GM21526 (cell line): ENCODE results near the gene FGD6.
"Not testable (repeated sequence)": the region's sequence is repeated elsewhere in the genome, so short reads cannot be mapped to it uniquely, and the experiment has no call there.

Source experiments
- ATAC-seq: cut with Tn5 transposase; IDR thresholded peaks from one replicate; pipeline ENCODE4 v1.9.1; 2021; ENCODE audit warnings: moderate library complexity; ENCODE audit not compliant: unreplicated experiment, low FRiP score

FGD6 gene

DNA sequence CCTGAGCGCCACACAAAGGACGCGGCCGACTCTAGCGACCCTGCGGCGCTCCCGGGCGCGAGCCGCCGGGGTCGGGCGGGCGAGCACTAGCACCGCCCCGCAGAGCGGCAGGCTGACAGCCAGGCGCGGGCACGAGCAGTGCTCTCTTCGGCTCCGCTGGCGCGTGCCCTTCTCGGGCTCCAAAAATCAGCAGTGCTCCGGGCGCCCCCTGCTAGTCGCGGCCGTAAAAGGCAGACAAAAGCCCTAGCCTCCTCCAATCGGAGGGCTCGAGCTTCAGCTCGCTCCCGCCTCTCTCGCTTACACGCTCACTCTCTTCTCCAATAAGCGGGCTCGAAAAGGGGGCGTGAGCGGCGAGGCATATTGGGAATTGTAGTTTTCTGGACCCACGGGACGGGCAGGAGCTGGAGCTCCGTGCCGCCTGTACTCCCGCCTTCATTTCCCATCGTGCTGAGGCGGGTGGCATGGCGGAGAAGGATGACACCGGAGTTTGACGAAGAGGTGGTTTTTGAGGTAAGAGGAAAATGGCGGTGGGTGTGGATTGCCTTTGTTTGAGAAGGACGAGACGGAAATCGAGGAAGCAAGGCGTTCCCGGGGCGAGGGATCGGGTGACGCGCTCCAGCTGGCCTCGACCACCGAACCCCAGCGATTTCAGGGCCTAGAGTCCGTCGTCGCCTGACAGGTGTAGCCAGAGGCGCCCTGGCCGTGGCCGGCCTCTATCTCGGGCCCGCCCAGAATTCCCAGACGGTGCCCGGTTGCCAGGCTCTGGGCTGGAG lies at the start of gene FGD6, which contains the start of gene VEZT:
Gene FGD6 (minus strand): TSS at position 91 of the 773 bp plus-strand sequence. CDS start 227 bp downstream, outside the sequence.
Gene VEZT (plus strand): TSS at position 431 of the 773 bp plus-strand sequence. CDS start 44 bp downstream, at position 475.
- peak; percentile 94 for ATAC-seq

DNA sequence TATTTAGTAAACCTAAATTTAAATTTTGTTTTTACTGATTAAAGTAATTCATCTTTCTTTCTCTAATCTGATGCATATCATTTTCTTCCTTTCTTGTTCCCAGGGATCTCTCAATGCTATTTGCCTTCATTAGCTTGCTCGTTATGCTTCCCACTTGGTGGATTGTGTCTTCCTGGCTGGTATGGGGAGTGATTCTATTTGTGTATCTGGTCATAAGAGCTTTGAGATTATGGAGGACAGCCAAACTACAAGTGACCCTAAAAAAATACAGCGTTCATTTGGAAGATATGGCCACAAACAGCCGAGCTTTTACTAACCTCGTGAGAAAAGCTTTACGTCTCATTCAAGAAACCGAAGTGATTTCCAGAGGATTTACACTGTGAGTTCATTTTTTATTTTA lies 49.0 kb upstream of the FGD6 start:
- ATAC-seq: no peak

DNA sequence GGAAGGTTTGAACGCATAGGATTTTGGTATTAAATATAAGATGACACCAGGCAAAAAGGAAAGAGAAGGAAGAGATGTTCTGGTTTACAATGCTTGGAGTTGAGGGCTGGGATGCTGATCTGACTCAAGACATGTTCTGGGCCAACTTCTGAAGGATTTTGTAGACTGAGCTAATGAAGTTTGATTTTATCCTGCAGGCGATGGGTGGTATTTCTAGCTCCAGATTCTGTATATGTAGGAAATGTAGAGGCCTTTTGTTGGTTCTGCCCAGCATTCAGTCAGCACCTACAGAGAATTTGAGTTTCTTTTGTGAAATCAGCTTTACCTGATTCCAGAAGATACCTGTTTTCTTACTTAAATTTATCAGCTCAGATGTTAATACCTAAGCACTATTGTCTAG lies 48.5 kb upstream of the FGD6 start:
- no peak for ATAC-seq

DNA sequence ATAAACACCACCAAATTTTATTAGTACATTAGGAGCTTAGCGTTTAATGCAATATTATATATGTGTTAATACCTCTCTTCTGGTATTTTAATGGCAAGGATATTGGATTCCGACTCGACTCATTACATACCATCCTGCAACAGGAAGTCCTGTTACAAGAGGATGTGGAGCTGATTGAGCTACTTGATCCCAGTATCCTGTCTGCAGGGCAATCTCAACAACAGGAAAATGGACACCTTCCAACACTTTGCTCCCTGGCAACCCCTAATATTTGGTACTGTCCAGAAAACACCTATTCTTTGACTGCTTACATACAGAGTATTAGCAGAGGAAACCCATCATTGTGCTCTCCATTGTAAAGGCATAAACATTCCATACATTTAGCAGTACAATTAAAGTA lies 45.5 kb upstream of the FGD6 start:
- no peak for ATAC-seq

DNA sequence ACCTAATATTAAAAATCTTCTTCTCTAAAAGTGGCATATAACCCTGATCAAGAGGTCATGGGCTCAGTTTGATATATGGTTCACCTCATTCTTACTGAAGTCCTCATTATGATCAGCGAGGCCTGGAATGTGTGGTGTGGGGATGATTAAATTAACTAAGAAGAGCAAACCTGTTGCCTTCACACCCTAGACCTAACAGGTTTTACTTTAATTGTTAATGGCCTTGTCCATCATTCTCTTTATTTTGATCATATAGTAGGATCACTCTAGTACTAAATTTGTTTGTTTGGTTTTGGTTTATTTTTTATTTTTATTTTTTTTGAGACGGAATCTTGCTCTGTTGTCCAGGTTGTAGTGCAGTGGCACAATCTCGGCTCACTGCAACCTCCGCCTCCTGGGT lies 43.8 kb upstream of the FGD6 start:
- ATAC-seq: no peak

DNA sequence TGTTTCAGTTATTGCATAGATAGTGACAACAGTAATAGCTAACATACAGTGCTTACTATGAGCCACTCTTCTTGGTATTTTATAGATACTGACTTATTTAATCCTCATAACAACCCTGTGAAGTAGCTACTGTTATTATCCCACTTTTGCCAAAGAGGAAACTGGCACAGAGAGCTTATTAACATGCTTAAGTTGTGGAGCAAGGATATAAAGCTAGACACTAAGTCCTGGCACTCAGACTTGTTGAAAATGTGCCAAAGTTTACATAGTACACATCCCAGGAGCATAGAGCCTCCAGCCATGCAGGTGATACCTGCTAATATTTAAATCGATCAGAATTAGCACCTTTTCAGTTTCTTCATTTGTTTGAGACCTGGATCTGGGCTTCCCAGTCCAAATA lies 42.1 kb upstream of the FGD6 start:
- no peak for ATAC-seq

DNA sequence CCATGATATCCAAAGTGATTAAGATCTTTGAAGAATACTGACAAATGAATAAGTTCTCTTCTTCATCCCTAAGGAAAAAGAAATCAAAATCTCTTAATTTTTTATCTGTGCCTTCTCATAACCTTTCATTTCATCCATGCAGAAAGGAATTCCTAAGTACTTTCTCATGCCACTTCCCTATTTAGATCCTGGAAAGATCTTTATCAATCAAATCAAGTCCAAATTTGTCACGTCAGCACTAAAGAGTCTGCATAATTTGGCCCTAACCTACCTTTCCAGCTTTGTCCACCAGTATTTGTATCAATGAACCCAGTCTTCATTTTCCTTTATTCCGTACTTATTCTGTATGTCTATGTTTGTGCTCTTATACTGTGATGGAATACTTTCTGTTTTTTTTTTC lies 41.5 kb upstream of the FGD6 start:
- no peak for ATAC-seq

DNA sequence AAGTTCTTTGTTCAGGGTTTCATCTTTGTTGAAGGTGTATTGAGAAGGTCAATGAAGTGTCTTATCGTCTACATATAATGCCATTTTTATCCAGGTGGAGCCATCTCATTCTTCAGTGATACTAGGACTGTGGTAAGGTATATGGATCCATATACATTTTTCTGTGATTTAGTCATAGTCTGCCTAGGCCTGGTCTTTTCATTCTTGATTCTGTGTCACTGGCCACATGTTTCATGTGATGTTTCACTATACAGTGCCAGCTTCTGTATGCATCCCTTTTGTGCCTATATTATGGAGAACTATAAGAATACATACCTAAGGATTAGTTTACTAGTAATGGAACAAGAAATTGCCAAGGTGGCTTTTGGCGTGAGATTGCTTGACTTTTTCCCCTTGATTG lies 40.9 kb upstream of the FGD6 start:
- no peak for ATAC-seq

DNA sequence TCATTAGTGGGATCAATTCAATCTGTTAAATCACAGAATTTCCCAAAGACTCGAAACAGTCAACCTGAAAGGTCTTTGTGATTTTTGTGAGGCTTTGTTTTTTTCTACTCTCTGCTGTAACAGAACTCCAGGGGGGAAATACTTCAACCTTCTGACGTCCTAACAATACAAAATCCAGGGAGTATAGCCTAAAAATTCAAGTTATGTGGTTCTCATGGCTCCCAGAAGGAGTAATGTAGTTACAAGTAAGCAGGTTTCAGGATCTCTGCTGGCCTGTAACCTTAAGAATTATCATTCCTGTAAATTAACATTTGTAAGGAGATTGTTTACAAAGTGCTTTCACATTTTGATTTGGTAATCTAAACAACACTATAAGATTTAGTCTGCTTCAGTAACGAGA lies 40.3 kb upstream of the FGD6 start:
- no peak for ATAC-seq

DNA sequence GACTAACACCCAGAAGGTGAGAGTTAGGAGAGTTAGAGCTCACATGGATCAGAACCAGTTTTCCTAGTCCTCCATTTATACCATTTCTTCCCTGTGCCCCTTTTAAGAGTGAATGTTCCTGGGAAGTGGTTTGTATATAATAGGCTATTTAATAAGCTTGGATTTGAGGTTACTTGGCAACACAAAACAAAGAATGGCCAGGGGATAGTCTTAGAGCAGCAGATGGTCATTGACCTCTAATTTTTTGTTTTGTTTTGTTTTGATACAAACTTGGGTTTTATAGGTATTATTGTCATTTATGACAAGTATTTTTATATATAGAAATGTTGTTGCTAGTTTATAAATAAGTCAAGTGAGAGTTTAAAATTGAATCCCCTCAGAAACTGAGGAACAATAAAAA lies 36.1 kb upstream of the FGD6 start:
- no peak for ATAC-seq

DNA sequence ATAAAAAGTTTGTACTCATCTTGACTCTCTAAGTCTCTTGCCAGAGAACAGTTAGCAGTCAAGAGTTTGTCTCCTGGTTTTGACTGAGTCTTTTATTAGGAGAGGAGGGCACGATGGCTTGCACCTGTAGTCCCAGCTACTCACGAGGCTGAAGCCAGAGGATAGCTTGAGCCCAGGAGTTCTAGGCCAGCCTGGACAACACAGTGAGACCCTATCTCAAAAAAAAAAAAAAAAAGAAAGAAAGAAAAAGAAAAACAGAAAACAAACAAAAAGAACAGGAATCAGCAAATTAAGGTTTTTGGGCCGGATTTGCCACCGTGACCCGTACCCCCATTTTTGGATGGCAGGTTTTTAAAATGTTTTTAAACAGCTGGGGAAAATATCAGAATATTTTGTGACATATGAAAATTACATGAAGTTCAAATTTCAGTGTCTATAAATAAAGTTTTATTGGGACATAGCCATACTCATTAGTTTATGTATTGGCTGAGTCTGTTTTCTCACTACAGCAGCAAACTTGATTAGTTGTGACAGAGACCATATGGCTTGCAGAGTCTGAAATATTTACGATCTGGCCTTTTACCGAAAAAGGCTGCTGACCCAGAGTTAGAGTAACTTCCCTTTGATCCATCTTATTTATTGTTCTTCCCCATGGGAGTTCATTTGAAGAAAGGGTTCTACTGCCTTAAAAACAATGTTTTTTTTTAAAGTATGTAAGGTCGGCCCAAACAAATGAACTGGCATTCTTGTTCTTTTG lies 31.5 kb upstream of the FGD6 start:
- no peak for ATAC-seq

DNA sequence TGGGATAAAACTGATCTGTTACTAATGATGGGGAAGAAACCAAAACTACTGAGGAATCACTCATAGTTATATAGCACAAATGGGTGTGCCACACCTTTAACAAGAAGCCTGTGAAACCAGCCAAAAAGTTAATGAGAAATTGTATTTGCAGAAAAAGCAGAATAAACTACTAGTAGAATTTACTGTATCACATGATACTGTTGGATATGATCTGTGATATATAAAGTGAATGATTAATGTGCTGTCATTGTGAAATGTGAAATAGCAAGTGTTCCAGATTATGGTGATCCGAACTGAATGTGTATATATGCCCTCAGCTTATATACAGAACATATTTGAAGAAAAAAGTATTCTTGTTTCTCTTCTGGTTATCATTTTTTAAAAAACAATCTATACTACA lies 30.8 kb upstream of the FGD6 start:
- ATAC-seq: no peak

DNA sequence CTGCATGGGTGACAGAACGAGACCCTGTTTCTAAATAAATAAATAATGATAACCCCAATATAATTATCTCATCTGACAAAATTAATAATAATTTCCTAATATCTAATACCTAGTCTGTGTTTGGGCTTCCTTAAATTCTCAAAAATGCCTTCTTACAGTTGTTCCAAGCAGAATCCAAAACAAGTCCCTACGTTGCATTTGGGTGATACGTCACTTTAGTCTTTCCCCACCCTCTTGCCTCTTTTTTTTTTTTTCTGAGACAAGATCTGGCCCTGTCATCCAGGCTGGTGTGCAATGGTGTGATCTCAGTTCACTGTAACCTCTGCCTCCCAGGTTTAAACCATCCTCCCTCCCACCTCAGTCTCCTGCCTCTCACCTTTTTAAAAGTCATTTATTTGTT lies 27.1 kb upstream of the FGD6 start:
- ATAC-seq: no peak

DNA sequence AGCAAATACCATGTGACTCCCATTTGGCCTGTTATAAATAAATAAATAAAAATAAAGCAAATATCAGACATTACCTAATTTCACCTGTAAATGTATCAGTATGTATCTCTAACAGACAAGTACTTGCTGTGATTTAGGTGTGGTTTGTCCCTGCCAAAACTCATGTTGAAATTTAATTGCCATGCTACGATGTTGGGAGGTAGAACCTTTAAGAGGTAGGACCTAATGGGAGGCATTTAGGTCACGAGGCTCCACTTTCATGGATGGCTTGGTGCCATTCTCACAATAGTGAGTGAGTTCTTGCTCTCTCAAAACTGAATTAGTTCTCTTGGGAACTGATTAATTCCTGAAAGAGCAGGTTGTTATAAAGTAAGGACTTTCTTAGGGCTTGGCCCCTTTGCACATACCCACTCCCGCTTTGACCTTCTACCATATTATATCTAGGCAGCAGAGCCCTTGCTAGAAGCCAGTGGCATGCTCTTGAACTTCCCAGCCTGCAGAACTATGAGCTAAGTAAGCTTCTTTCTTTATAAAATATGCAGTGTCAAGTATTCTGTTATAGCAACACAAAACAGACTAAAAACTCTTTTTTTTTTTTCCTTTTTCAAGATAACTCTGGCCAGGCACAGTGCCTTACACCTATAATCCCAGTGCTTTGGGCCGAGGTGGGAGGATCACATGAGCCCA lies 26.4 kb upstream of the FGD6 start:
- no peak for ATAC-seq

DNA sequence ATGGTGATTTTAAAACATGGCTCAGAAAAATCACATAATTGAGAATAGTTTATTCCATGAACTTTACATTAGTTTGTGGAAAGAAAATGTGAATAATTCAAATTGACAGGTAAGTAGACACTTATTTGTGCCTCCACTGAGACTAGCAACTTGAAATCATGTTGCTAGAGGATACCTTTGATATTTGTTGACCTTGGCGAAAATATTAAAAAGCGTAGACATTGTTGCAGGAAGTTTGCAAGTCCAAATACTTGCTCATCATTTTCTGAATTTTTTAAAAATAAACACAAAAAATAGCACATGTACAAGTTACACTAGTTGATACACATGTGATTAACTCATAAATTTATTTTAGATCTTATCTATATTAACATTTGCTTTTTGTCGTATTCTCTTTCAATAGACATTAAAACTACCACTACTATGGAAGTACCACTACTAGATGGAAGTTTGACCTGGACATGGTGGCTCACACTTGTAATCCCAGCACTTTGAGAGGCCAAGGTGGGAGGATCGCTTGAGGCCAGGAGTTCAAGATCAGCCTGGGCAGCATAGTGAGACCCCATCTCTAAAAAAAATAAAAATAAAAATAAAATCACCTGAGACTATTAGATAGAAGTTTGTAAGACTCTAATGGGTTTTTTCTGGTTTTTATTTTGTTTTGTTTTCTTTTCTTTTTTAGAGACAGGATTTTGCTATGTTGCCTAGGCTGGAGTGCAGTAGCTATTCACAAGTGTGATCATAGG lies 24.7 kb upstream of the FGD6 start:
- ATAC-seq: no peak

DNA sequence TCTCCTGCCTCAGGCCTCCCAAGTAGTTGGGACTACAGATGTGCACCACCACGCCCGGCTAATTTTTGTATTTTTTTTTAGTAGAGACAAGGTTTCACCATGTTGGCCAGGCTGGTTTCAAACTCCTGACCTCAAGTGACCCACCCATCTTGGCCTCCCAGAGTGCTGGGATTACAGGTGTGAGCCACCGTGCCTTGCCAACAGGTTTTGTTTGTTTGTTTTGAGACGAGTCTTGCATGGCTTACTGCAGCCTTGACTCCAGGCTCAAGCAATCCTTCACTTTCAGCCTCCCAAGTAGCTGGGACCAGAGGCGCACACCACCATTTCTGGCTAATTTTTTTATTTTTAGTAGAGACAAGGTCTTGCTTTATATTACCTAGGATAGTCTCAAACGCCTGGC lies 23.9 kb upstream of the FGD6 start:
- ATAC-seq: not testable (repeated sequence)

DNA sequence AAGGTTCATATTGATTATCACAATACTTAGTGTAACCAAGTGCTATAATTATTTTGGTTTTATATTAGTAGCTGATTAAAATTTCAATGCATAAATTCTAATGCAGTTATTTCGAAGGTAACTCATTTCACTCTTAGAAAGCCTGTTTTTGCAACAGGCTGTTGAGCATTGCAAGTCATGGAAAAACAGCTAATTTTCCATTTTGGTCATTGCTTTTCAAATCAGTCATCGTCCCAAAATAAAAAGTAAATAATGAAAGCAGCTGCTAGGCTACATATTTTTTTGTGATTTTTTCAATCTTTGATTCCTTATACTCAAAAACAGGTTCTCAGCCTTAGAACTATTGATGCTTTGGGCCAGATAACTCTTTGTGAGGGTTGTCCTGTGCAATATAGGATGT lies 23.3 kb upstream of the FGD6 start:
- ATAC-seq: no peak

DNA sequence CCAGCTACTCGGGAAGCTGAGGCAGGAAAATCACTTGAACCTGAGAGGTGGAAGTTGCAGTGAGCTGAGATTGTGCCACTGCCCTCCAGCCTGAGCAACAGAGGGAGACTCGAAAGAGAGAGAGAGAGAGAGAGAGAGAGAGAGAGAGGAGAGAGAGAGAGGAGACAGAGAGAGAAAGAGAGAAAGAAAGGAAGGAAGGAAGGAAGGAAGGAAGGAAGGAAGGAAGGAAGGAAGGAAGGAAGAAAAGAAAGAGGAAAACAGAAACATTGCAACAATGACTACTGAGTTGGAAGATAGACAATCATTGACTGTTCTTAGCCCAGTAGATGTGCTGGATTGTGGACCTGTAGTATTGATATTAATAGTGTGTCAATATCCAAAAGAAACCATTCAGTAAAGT lies 22.6 kb upstream of the FGD6 start:
- not testable (repeated sequence) for ATAC-seq

DNA sequence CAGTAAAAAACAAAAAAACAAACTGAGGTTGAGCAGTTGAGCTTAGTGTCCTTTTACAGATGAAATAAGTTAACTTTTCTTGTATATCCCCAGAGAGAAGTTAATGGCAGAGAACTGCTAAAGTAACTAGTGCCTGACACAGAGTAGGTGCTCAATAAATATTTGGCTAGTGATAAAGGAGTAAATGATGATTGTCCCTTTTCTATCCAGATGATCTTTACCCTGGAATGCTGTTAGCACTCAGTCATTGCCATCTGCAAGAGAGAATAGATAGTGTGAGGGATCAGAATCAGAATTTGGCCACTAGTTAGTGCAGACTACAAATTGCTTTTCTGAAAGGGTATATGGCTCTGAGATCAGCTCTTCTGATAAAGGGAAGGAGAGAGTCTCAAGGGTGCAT lies 21.9 kb upstream of the FGD6 start:
- no peak for ATAC-seq

DNA sequence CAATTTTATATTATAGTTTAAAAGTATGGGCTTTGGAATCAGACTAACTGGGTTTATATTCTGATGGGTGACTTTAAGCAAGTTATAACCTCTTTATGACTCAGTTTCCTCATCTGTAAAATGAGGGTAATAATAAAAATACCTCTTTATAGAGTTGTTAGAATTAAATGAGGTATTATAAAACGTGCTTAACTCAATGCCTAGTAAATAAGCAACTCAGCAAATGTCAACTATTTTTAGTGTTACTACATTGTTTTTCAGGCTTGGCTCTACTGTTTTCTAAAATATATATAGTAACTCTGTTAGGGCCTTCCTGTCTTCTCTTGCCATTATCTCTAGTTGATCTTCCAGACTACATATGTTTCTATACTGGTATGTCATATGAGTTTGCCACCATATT lies 20.9 kb upstream of the FGD6 start:
- no peak for ATAC-seq

DNA sequence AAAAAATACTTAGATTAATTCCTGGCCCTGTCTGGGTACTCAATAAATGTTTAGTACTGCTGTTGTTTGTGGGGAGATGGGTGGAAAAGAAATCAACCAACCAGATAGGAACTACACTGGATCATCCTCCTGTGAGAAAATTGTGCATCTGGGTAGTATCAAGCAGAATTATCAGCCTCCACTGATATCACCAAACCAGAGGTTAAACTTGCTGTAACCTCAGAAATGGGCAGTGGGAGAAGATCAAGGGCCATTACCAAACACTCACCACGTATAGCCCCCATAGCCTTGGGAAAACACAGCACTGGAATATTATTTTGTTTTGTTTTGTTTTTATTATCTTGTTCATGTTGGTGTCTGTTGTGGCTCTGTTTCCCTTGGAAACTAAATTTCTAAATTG lies 20.0 kb upstream of the FGD6 start:
- no peak for ATAC-seq
